ENCODE results near the gene PITPNM2. TPM values are rescaled to one million over a fixed set of nuclear protein-coding genes. Genes with fewer than 3 reads are reported as not detected.

PITPNM2 gene
- total and polyA plus RNA-seq, 9 donors: 3.0 to 6.5 (median 5.5) TPM

- WGBS (ENCODE audit: insufficient coverage): 100% methylated on average over 1 of the region's 6 CpGs
- DNase-seq: no peak
- no peak overlapping the region for H3K27ac ChIP-seq (ENCODE audit: low read length)
Measured at GRCh38 chr12:123134826-123135225, 16.1 kb downstream of the PITPNM2 start.

GRCh38 chr12:123134271-123134671, 16.6 kb downstream of the PITPNM2 start:
- no peaks in the 10 kb centered on the region for H3K9me3 ChIP-seq (replicated peaks; ENCODE audit: control insufficient read depth, low read depth, low read length)
- DNase-seq: no peak
- H3K4me3 ChIP-seq (ENCODE audit: low read length): no peak overlapping the region
- no peak overlapping the region for H3K27ac ChIP-seq (ENCODE audit: low read length)
- H3K4me1 ChIP-seq (ENCODE audit: control insufficient read depth, insufficient read depth, low read length): peaks cover 14% of the 10 kb centered on the region
- 96% methylated on average over 6 of the region's 9 CpGs for WGBS (ENCODE audit: insufficient coverage)
- no peaks in the 10 kb centered on the region for H3K27me3 ChIP-seq (ENCODE audit: control insufficient read depth, insufficient read depth, low read length)
- no peaks in the 10 kb centered on the region for H3K36me3 ChIP-seq (ENCODE audit: control insufficient read depth, insufficient read depth, low read length)

More at GRCh38 chr12:123134826-123135225, 16.1 kb downstream of the PITPNM2 start:
- Histone ChIP-seq H3K4me3 (ENCODE audit: low read length) (no peak overlapping the region), H3K36me3 (ENCODE audit: control insufficient read depth, insufficient read depth, low read length) (no peaks in the 10 kb centered on the region), H3K4me1 (ENCODE audit: control insufficient read depth, insufficient read depth, low read length) (peaks cover 18% of the 10 kb centered on the region), H3K27me3 (ENCODE audit: control insufficient read depth, insufficient read depth, low read length) (no peaks in the 10 kb centered on the region), H3K9me3 (replicated peaks; ENCODE audit: control insufficient read depth, low read depth, low read length) (no peaks in the 10 kb centered on the region)

- 80% methylated on average over 5 of the region's 9 CpGs for WGBS (ENCODE audit: insufficient coverage)
Measured at GRCh38 chr12:123133701-123134100, 17.2 kb downstream of the PITPNM2 start.

GRCh38 chr12:123132951-123133619, 17.8 kb downstream of the PITPNM2 start:
- no peak for DNase-seq
- H3K4me1 ChIP-seq (ENCODE audit: control insufficient read depth, insufficient read depth, low read length): peaks cover 14% of the 10 kb centered on the region
- no peaks in the 10 kb centered on the region for H3K9me3 ChIP-seq (replicated peaks; ENCODE audit: control insufficient read depth, low read depth, low read length)
- H3K27ac ChIP-seq (ENCODE audit: low read length): no peak overlapping the region
- no peaks in the 10 kb centered on the region for H3K27me3 ChIP-seq (ENCODE audit: control insufficient read depth, insufficient read depth, low read length)
- no peaks in the 10 kb centered on the region for H3K36me3 ChIP-seq (ENCODE audit: control insufficient read depth, insufficient read depth, low read length)
- no peak overlapping the region for H3K4me3 ChIP-seq (ENCODE audit: low read length)
- no CpG with 5 or more reads among the region's 3 CpGs for WGBS (ENCODE audit: insufficient coverage)

More at GRCh38 chr12:123133701-123134100, 17.2 kb downstream of the PITPNM2 start:
- no peaks in the 10 kb centered on the region for H3K36me3 ChIP-seq (ENCODE audit: control insufficient read depth, insufficient read depth, low read length)
- no peaks in the 10 kb centered on the region for H3K27me3 ChIP-seq (ENCODE audit: control insufficient read depth, insufficient read depth, low read length)
- DNase-seq: no peak
- H3K4me3 ChIP-seq (ENCODE audit: low read length): no peak overlapping the region
- no peak overlapping the region for H3K27ac ChIP-seq (ENCODE audit: low read length)
- no peaks in the 10 kb centered on the region for H3K9me3 ChIP-seq (replicated peaks; ENCODE audit: control insufficient read depth, low read depth, low read length)
- peaks cover 14% of the 10 kb centered on the region for H3K4me1 ChIP-seq (ENCODE audit: control insufficient read depth, insufficient read depth, low read length)

- H3K36me3 ChIP-seq (ENCODE audit: control insufficient read depth, insufficient read depth, low read length): no peaks in the 10 kb centered on the region
- peak overlapping the region; percentile 69 for H3K27ac ChIP-seq (ENCODE audit: low read length)
- H3K4me3 ChIP-seq (ENCODE audit: low read length): no peak overlapping the region
- no peaks in the 10 kb centered on the region for H3K9me3 ChIP-seq (replicated peaks; ENCODE audit: control insufficient read depth, low read depth, low read length)
- peaks cover 14% of the 10 kb centered on the region for H3K4me1 ChIP-seq (ENCODE audit: control insufficient read depth, insufficient read depth, low read length)
- no peaks in the 10 kb centered on the region for H3K27me3 ChIP-seq (ENCODE audit: control insufficient read depth, insufficient read depth, low read length)
- WGBS (ENCODE audit: insufficient coverage): 64% methylated on average over 10 of the region's 12 CpGs
- peak; percentile 40 for DNase-seq
Measured at GRCh38 chr12:123131879-123132402, 18.9 kb downstream of the PITPNM2 start.

- Histone ChIP-seq H3K36me3 (ENCODE audit: control insufficient read depth, insufficient read depth, low read length) (no peaks in the 10 kb centered on the region), H3K9me3 (replicated peaks; ENCODE audit: control insufficient read depth, low read depth, low read length) (no peaks in the 10 kb centered on the region), H3K27me3 (ENCODE audit: control insufficient read depth, insufficient read depth, low read length) (no peaks in the 10 kb centered on the region), H3K27ac (ENCODE audit: low read length) (peak overlapping the region; percentile 69), H3K4me3 (ENCODE audit: low read length) (no peak overlapping the region), H3K4me1 (ENCODE audit: control insufficient read depth, insufficient read depth, low read length) (peaks cover 16% of the 10 kb centered on the region)
- DNase-seq: no peak
- 69% methylated on average over 4 of the region's 4 CpGs for WGBS (ENCODE audit: insufficient coverage)
Measured at GRCh38 chr12:123131291-123131832, 19.5 kb downstream of the PITPNM2 start.

- 100% methylated on average over 1 of the region's 4 CpGs for WGBS (ENCODE audit: insufficient coverage)
- DNase-seq: no peak
- H3K4me1 ChIP-seq (ENCODE audit: control insufficient read depth, insufficient read depth, low read length): peaks cover 20% of the 10 kb centered on the region
- no peaks in the 10 kb centered on the region for H3K36me3 ChIP-seq (ENCODE audit: control insufficient read depth, insufficient read depth, low read length)
- H3K27ac ChIP-seq (ENCODE audit: low read length): no peak overlapping the region
- H3K27me3 ChIP-seq (ENCODE audit: control insufficient read depth, insufficient read depth, low read length): no peaks in the 10 kb centered on the region
- no peak overlapping the region for H3K4me3 ChIP-seq (ENCODE audit: low read length)
- no peaks in the 10 kb centered on the region for H3K9me3 ChIP-seq (replicated peaks; ENCODE audit: control insufficient read depth, low read depth, low read length)
Measured at GRCh38 chr12:123129621-123130020, 21.3 kb downstream of the PITPNM2 start.

GRCh38 chr12:123127182-123127495, 23.8 kb downstream of the PITPNM2 start:
- no peak overlapping the region for H3K4me3 ChIP-seq (ENCODE audit: low read length)
- no peak for DNase-seq
- 90% methylated on average over 5 of the region's 6 CpGs for whole genome bisulfite sequencing (ENCODE audit: insufficient coverage)
- peaks cover 18% of the 10 kb centered on the region for H3K4me1 ChIP-seq (ENCODE audit: control insufficient read depth, insufficient read depth, low read length)
- H3K27ac ChIP-seq (ENCODE audit: low read length): no peak overlapping the region
- H3K36me3 ChIP-seq (ENCODE audit: control insufficient read depth, insufficient read depth, low read length): no peaks in the 10 kb centered on the region
- H3K9me3 ChIP-seq (replicated peaks; ENCODE audit: control insufficient read depth, low read depth, low read length): no peaks in the 10 kb centered on the region
- no peaks in the 10 kb centered on the region for H3K27me3 ChIP-seq (ENCODE audit: control insufficient read depth, insufficient read depth, low read length)

- peak; percentile 66 for DNase-seq
- H3K4me3 ChIP-seq (ENCODE audit: low read length): no peak overlapping the region
- H3K36me3 ChIP-seq (ENCODE audit: control insufficient read depth, insufficient read depth, low read length): no peaks in the 10 kb centered on the region
- no peaks in the 10 kb centered on the region for H3K27me3 ChIP-seq (ENCODE audit: control insufficient read depth, insufficient read depth, low read length)
- WGBS (ENCODE audit: insufficient coverage): 56% methylated on average over 3 of the region's 6 CpGs
- H3K9me3 ChIP-seq (replicated peaks; ENCODE audit: control insufficient read depth, low read depth, low read length): no peaks in the 10 kb centered on the region
- H3K27ac ChIP-seq (ENCODE audit: low read length): no peak overlapping the region
- H3K4me1 ChIP-seq (ENCODE audit: control insufficient read depth, insufficient read depth, low read length): peaks cover 12% of the 10 kb centered on the region
Measured at GRCh38 chr12:123126294-123127181, 24.4 kb downstream of the PITPNM2 start.

GRCh38 chr12:123122626-123123025, 28.3 kb downstream of the PITPNM2 start:
- H3K27ac ChIP-seq (ENCODE audit: low read length): no peak overlapping the region
- DNase-seq: no peak
- H3K27me3 ChIP-seq (ENCODE audit: control insufficient read depth, insufficient read depth, low read length): no peaks in the 10 kb centered on the region
- peaks cover 16% of the 10 kb centered on the region for H3K4me1 ChIP-seq (ENCODE audit: control insufficient read depth, insufficient read depth, low read length)
- WGBS (ENCODE audit: insufficient coverage): 78% methylated on average over 1 of the region's 3 CpGs
- H3K4me3 ChIP-seq (ENCODE audit: low read length): no peak overlapping the region
- H3K9me3 ChIP-seq (replicated peaks; ENCODE audit: control insufficient read depth, low read depth, low read length): no peaks in the 10 kb centered on the region
- H3K36me3 ChIP-seq (ENCODE audit: control insufficient read depth, insufficient read depth, low read length): no peaks in the 10 kb centered on the region

Data from muscle of leg (tissue), 11 donors.